Right atrium auricular region (tissue), 2 donors: ENCODE results near the gene IFIT5. TPM values are rescaled to one million over a fixed set of nuclear protein-coding genes. Genes with fewer than 3 reads are reported as not detected.

Experiments used
- DNase-seq: peaks from one replicate; pipeline ENCODE4 v3.0.0-alpha.2; 2019; ENCODE audit warnings: low spot score
- H3K27ac ChIP-seq, 2 donors: fragments of 200-600 bp; sonication (generic); 1 replicate in 1 of 2; 2 replicates in 1 of 2; pipeline ENCODE4 v1.5.1; 2016 to 2019
- H3K27me3 ChIP-seq, 2 donors: fragments of 200-600 bp; sonication (generic); one replicate each; pipeline versions ENCODE4 v1.5.1 to v1.6.0; 2017 to 2019
- H3K36me3 ChIP-seq: fragments of 200-600 bp; sonication (generic); one replicate; pipeline ENCODE4 v1.5.1; 2016
- H3K4me1 ChIP-seq, 2 donors: fragments of 200-600 bp; sonication (generic); one replicate each; pipeline versions ENCODE4 v1.5.1 to v1.6.0; 2017 to 2019
- H3K4me3 ChIP-seq, 2 donors: fragments of 200-600 bp; sonication (generic); 1 replicate in 1 of 2; 2 replicates in 1 of 2; pipeline ENCODE4 v1.5.1; 2017 to 2019; ENCODE audit warnings: mild to moderate bottlenecking in 1 of 2, moderate library complexity in 1 of 2
- H3K9me3 ChIP-seq, 2 donors: fragments of 200-600 bp; sonication (generic); one replicate each; pipeline ENCODE4 v1.5.1; 2019
- CTCF ChIP-seq, 2 donors: fragments of 200-600 bp; sonication (generic); IDR thresholded peaks; one replicate each; pipeline ENCODE4 v1.5.1; 2019; ENCODE audit warnings: antibody characterized with exemption in 2 of 2
- total RNA-seq, 2 donors: library from RNA; depleted of rRNA; stranded (reverse); fragments of >200 nt; gene quantifications; one replicate each; pipeline ENCODE4 v1.1.0, GENCODE V29; 2016

The IFIT5 gene
- total RNA-seq, 2 donors from 2014 or later: 6.9 to 11.1 TPM

GRCh38 chr10:89468191-89468965 lies 54.0 kb downstream of the IFIT5 start:
- Histone ChIP-seq H3K4me3 (no peak overlapping the region), H3K27ac (no peak overlapping the region)
- DNase-seq: no peak

GRCh38 chr10:89469517-89469916 lies 55.1 kb downstream of the IFIT5 start:
- Histone ChIP-seq H3K9me3 (no peaks in the 10 kb centered on the region), H3K36me3 (no peaks in the 10 kb centered on the region), H3K27me3 (no peaks in the 10 kb centered on the region), H3K4me1 (peaks cover 0 to 21% of the 10 kb centered on the region in 2 donors), H3K27ac (no peak overlapping the region), H3K4me3 (no peak overlapping the region)
- TF ChIP-seq CTCF (IDR thresholded peaks at IDR 0.05): no peak
- no peak for DNase-seq

More at GRCh38 chr10:89468191-89468965, 54.0 kb downstream of the IFIT5 start:
- Histone ChIP-seq H3K27me3 (no peaks in the 10 kb centered on the region), H3K9me3 (no peaks in the 10 kb centered on the region), H3K4me1 (peaks cover 0 to 14% of the 10 kb centered on the region in 2 donors), H3K36me3 (no peaks in the 10 kb centered on the region)
- TF ChIP-seq CTCF (IDR thresholded peaks at IDR 0.05): no peak

Other genes with a start within 250 kb of the IFIT5 start
- gene CH25H, start 207.3 kb upstream of the IFIT5 start, total RNA-seq: 1 to 10 TPM in 1 of 2 donors, under 1 TPM in 1; 0.98 to 1.8 TPM
- 10 to 100 TPM; 17.6 to 25.7 TPM for gene LIPA, start 162.8 kb upstream of the IFIT5 start, total RNA-seq
- gene IFIT2, start 112.5 kb upstream of the IFIT5 start, total RNA-seq: 1 to 10 TPM; 2.6 TPM
- 1 to 10 TPM; 6.3 to 6.5 TPM for gene IFIT3, start 86.6 kb upstream of the IFIT5 start, total RNA-seq
- under 1 TPM in 1 of 2 donors, not detected in 1; 0.24 TPM for gene IFIT1B, start 36.5 kb upstream of the IFIT5 start, total RNA-seq
- 10 to 100 TPM in 1 of 2 donors, 1 to 10 TPM in 1; 6.7 to 10.6 TPM for gene IFIT1, start 21.9 kb upstream of the IFIT5 start, total RNA-seq
- gene SLC16A12, start 121.0 kb downstream of the IFIT5 start, total RNA-seq: 10 to 100 TPM in 1 of 2 donors, 1 to 10 TPM in 1; 6.0 to 10.0 TPM
- 10 to 100 TPM in 1 of 2 donors, 1 to 10 TPM in 1; 7.4 to 15.5 TPM for gene PANK1, start 230.7 kb downstream of the IFIT5 start, total RNA-seq